PFSK-1 (cell line): Measurements from ENCODE around the gene CAMKMT.

ENCODE experiments used
- POLR2AphosphoS5 ChIP-seq: IDR thresholded peaks from 2 replicates; pipeline ENCODE4 v1.6.1; 2012; ENCODE audit warnings: low read depth, mild to moderate bottlenecking, control low read depth, low read length, moderate library complexity
- TAF1 ChIP-seq: IDR thresholded peaks from 2 replicates; pipeline ENCODE4 v1.6.1; 2012; ENCODE audit warnings: low read length, control low read depth, borderline replicate concordance; ENCODE audit not compliant: insufficient read depth
- TF ChIP-seq, protein P1 (sequence below), 2 experiments: IDR thresholded peaks; 2 replicates each; pipeline versions ENCODE4 v1.6.1 to v1.8.0; 2011 to 2012; ENCODE audit warnings: low read depth in 2 of 2, low read length in 2 of 2, control low read depth in 1 of 2, inconsistent platforms in 1 of 2, mild to moderate bottlenecking in 1 of 2, moderate library complexity in 1 of 2; ENCODE audit not compliant: insufficient read depth in 1 of 2

DNA sequence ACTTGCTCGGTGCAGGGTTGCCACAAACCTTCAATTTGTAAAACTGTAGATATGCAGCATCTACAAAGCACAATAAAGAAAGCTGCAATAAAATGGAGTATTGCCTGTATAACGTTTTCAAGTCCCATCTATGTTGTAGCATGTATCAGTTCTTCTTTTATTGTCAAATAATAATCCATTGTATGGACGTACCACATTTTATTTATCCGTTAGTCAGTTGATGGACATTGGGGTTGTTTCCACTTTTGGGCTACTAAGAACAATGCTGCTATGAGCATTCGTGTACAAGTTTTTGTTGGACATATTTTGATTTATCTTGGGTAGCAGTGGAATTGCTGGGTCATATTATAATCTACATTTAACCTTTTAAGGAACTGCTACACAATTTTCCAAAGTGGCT is 339.1 kb downstream of the CAMKMT start:
- TF ChIP-seq TAF1 (no peak), POLR2AphosphoS5 (no peak)
- TF ChIP-seq, protein P1, sequence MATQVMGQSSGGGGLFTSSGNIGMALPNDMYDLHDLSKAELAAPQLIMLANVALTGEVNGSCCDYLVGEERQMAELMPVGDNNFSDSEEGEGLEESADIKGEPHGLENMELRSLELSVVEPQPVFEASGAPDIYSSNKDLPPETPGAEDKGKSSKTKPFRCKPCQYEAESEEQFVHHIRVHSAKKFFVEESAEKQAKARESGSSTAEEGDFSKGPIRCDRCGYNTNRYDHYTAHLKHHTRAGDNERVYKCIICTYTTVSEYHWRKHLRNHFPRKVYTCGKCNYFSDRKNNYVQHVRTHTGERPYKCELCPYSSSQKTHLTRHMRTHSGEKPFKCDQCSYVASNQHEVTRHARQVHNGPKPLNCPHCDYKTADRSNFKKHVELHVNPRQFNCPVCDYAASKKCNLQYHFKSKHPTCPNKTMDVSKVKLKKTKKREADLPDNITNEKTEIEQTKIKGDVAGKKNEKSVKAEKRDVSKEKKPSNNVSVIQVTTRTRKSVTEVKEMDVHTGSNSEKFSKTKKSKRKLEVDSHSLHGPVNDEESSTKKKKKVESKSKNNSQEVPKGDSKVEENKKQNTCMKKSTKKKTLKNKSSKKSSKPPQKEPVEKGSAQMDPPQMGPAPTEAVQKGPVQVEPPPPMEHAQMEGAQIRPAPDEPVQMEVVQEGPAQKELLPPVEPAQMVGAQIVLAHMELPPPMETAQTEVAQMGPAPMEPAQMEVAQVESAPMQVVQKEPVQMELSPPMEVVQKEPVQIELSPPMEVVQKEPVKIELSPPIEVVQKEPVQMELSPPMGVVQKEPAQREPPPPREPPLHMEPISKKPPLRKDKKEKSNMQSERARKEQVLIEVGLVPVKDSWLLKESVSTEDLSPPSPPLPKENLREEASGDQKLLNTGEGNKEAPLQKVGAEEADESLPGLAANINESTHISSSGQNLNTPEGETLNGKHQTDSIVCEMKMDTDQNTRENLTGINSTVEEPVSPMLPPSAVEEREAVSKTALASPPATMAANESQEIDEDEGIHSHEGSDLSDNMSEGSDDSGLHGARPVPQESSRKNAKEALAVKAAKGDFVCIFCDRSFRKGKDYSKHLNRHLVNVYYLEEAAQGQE (IDR thresholded peaks at IDR 0.05; ENCODE audit: insufficient read depth in 1 of 2, low read depth in 2 of 2, low read length in 2 of 2) = no peak
